Measurements from ENCODE around the gene PTTG2. TPM values are rescaled to one million over a fixed set of nuclear protein-coding genes. Genes with fewer than 3 reads are reported as not detected.

Gene PTTG2
- total RNA-seq, 3 donors from 2014 or later = 1.3 TPM; not detected in 2

GRCh38 chr4:38009421-38009820, 49.2 kb downstream of the PTTG2 start:
- no peaks in the 10 kb centered on the region for H3K36me3 ChIP-seq
- TF ChIP-seq CTCF (IDR thresholded peaks at IDR 0.05) = no peak
- H3K4me1 ChIP-seq = no peaks in the 10 kb centered on the region
- no peaks in the 10 kb centered on the region for H3K27me3 ChIP-seq
- H3K9me3 ChIP-seq = no peaks in the 10 kb centered on the region
- intact Hi-C loops (cut with DNase I; ENCODE audit: low total_unique reads) = no loop called here
- no peak for DNase-seq (ENCODE audit: low spot score in 2 of 2)
- H3K4me3 ChIP-seq = no peak overlapping the region
- H3K27ac ChIP-seq = no peak overlapping the region

- Histone ChIP-seq H3K4me1 (no peaks in the 10 kb centered on the region), H3K4me3 (no peak overlapping the region), H3K36me3 (no peaks in the 10 kb centered on the region), H3K27me3 (no peaks in the 10 kb centered on the region), H3K27ac (no peak overlapping the region), H3K9me3 (no peaks in the 10 kb centered on the region)
- TF ChIP-seq POLR2AphosphoS5 (IDR thresholded peaks at IDR 0.05) = no peak
- no peak for TF ChIP-seq POLR2A (IDR thresholded peaks at IDR 0.05)
- TF ChIP-seq CTCF (IDR thresholded peaks at IDR 0.05) = no peak
- DNase-seq (ENCODE audit: low spot score in 2 of 2) = no peak
- intact Hi-C loops (cut with DNase I; ENCODE audit: low total_unique reads) = no loop called here
Observed at GRCh38 chr4:38009949-38010348, 49.8 kb downstream of the PTTG2 start.

Other genes with a start within 250 kb of the PTTG2 start
- 10 to 100 TPM; 11.0 to 26.2 (median 21.3) TPM for gene PGM2, start 133.7 kb upstream of the PTTG2 start, total RNA-seq
- 10 to 100 TPM; 55.2 to 80.9 (median 63.9) TPM for gene TBC1D1, start 69.3 kb upstream of the PTTG2 start, total RNA-seq